ENCODE data around the gene NKX2-2.

Gene NKX2-2

GRCh38 chr20:21521596-21522480 lies 8.0 kb upstream of the NKX2-2 start:
- no peak for DNase-seq (ENCODE audit: low read depth)

- no peak for DNase-seq (ENCODE audit: low read depth)
Observed at GRCh38 chr20:21520702-21521595, 7.1 kb upstream of the NKX2-2 start.

- DNase-seq (ENCODE audit: low read depth) = no peak
Observed at GRCh38 chr20:21519136-21519584, 5.3 kb upstream of the NKX2-2 start.

- no peak for DNase-seq (ENCODE audit: low read depth)
Observed at GRCh38 chr20:21518292-21518991, 4.6 kb upstream of the NKX2-2 start.

- DNase-seq (ENCODE audit: low read depth) = no peak
Observed at GRCh38 chr20:21517566-21518277, 3.9 kb upstream of the NKX2-2 start.

- DNase-seq (ENCODE audit: low read depth) = no peak
Observed at GRCh38 chr20:21516861-21517565, 3.1 kb upstream of the NKX2-2 start.

- DNase-seq (ENCODE audit: low read depth) = no peak
Observed at GRCh38 chr20:21516180-21516567, 2.3 kb upstream of the NKX2-2 start.

- DNase-seq (ENCODE audit: low read depth) = no peak
Observed at GRCh38 chr20:21515300-21516179, 1.7 kb upstream of the NKX2-2 start.

- no peak for DNase-seq (ENCODE audit: low read depth)
Observed at GRCh38 chr20:21514553-21515251, 838 bp upstream of the NKX2-2 start.

GRCh38 chr20:21513181-21513663 lies 642 bp downstream of the NKX2-2 start:
- DNase-seq (ENCODE audit: low read depth) = no peak

GRCh38 chr20:21512634-21513180 lies 1.2 kb downstream of the NKX2-2 start:
- no peak for DNase-seq (ENCODE audit: low read depth)

GRCh38 chr20:21511850-21512633 lies 1.8 kb downstream of the NKX2-2 start:
- DNase-seq (ENCODE audit: low read depth) = no peak

GRCh38 chr20:21511485-21511849 lies 2.4 kb downstream of the NKX2-2 start:
- no peak for DNase-seq (ENCODE audit: low read depth)

GRCh38 chr20:21510414-21511384 lies 3.2 kb downstream of the NKX2-2 start:
- no peak for DNase-seq (ENCODE audit: low read depth)

GRCh38 chr20:21509597-21510371 lies 4.1 kb downstream of the NKX2-2 start:
- no peak for DNase-seq (ENCODE audit: low read depth)

GRCh38 chr20:21509079-21509596 lies 4.7 kb downstream of the NKX2-2 start:
- DNase-seq (ENCODE audit: low read depth) = no peak
